K562 (cell line): Measurements from ENCODE around the gene SLC22A23. TPM values are rescaled to one million over a fixed set of nuclear protein-coding genes. Genes with fewer than 3 reads are reported as not detected.
A peak's percentile ranks its signal among the peaks of the same experiment; 100 is the strongest.

Source experiments
- CBX3 ChIP-seq, 2 experiments: IDR thresholded peaks; 1 replicate in 1 of 2; 2 replicates in 1 of 2; pipeline ENCODE4 v1.6.1; 2012; ENCODE audit warnings: inconsistent platforms in 2 of 2, low read length in 2 of 2, borderline replicate concordance in 1 of 2, control low read depth in 1 of 2
- EHMT2 ChIP-seq: fragments of 450-650 bp; IDR thresholded peaks from 2 replicates; pipeline ENCODE4 v1.6.1; 2018; ENCODE audit warnings: antibody characterized with exemption
- ELF1 ChIP-seq: fragments of 200-800 bp; sonication (Bioruptor generic); IDR thresholded peaks from 2 replicates; pipeline ENCODE4 v1.6.1; 2016; ENCODE audit warnings: missing genetic modification characterization, missing compliant biosample characterization
- ETV1 ChIP-seq: fragments of 450-650 bp; conservative IDR thresholded peaks from 2 replicates; pipeline ENCODE4 v1.6.1; 2016; ENCODE audit warnings: missing genetic modification characterization, control low read depth, low read depth, missing compliant biosample characterization
- EZH2 ChIP-seq: IDR thresholded peaks from 2 replicates; pipeline ENCODE4 v1.6.1; 2012; ENCODE audit warnings: low read depth, mild to moderate bottlenecking, inconsistent platforms, low read length, borderline replicate concordance
- GATAD2B ChIP-seq: fragments of 450-650 bp; IDR thresholded peaks from 2 replicates; pipeline ENCODE4 v1.6.1; 2017; ENCODE audit warnings: mild to moderate bottlenecking, borderline replicate concordance
- HMGN3 ChIP-seq: IDR thresholded peaks from 2 replicates; pipeline ENCODE4 v1.6.1; 2011; ENCODE audit warnings: borderline replicate concordance, low read depth, mild to moderate bottlenecking, mixed read lengths, low read length; ENCODE audit not compliant: insufficient read length; ENCODE audit errors: extremely low read depth
- HNRNPH1 ChIP-seq: fragments of 200-400 bp; formaldehyde crosslinking; optimal IDR thresholded peaks from 2 replicates; pipeline ENCODE3; 2017; ENCODE audit warnings: low read depth, mild to moderate bottlenecking, low read length, moderate library complexity
- IRF2 ChIP-seq: sonication (generic); formaldehyde crosslinking; IDR thresholded peaks from 2 replicates; pipeline ENCODE4 v1.8.1; 2022; ENCODE audit warnings: mild to moderate bottlenecking, missing genetic modification reagents
- LCOR ChIP-seq: sonication (generic); formaldehyde crosslinking; IDR thresholded peaks from 2 replicates; pipeline ENCODE4 v1.8.0; 2022; ENCODE audit warnings: mild to moderate bottlenecking, missing genetic modification reagents
- NCOA4 ChIP-seq: fragments of 450-650 bp; IDR thresholded peaks from 2 replicates; pipeline ENCODE4 v1.6.1; 2018; ENCODE audit warnings: mild to moderate bottlenecking; ENCODE audit not compliant: partially characterized antibody
- NRF1 ChIP-seq, 2 experiments: fragments of 450-650 bp; IDR thresholded peaks in 1 of 2; conservative IDR thresholded peaks in 1 of 2; 2 replicates each; pipeline ENCODE4 v1.6.1; 2014; ENCODE audit warnings: mild to moderate bottlenecking in 2 of 2
- PHF20 ChIP-seq: fragments of 450-650 bp; IDR thresholded peaks from 2 replicates; pipeline ENCODE4 v1.6.1; 2018; ENCODE audit not compliant: partially characterized antibody
- PHF8 ChIP-seq: fragments of 200-600 bp; sonication (generic); IDR thresholded peaks from 2 replicates; pipeline ENCODE4 v1.6.1; 2012; ENCODE audit warnings: mixed run types, mild to moderate bottlenecking, inconsistent platforms, low read length, moderate library complexity, borderline replicate concordance
- RBM39 ChIP-seq: fragments of 200-400 bp; formaldehyde crosslinking; optimal IDR thresholded peaks from 2 replicates; pipeline ENCODE3; 2018; ENCODE audit warnings: low read depth, low read length
- SMARCA5 ChIP-seq: fragments of 450-650 bp; IDR thresholded peaks from 2 replicates; pipeline ENCODE4 v1.6.1; 2016
- SMC3 ChIP-seq: conservative IDR thresholded peaks from 2 replicates; pipeline ENCODE4 v1.6.1; 2011; ENCODE audit warnings: low read depth, low read length, improper control_type of control experiment; ENCODE audit not compliant: insufficient read depth
- ZNF12 ChIP-seq: sonication (generic); formaldehyde crosslinking; IDR thresholded peaks from 2 replicates; pipeline ENCODE4 v1.4.0; 2020; ENCODE audit warnings: mild to moderate bottlenecking, missing genetic modification reagents
- ZNF165 ChIP-seq: fragments of 250-450 bp; sonication (Bioruptor Pico); IDR thresholded peaks from 2 replicates; pipeline ENCODE4 v1.4.0; 2020; ENCODE audit warnings: borderline replicate concordance
- ZNF197 ChIP-seq: fragments of 200-800 bp; sonication (Bioruptor generic); IDR thresholded peaks from 2 replicates; pipeline ENCODE4 v1.6.1; 2016; ENCODE audit warnings: low read depth, missing genetic modification characterization, missing compliant biosample characterization
- polyA plus RNA-seq, 8 experiments: library from polyadenylated mRNA; depleted of rRNA in 4 of 8; stranded (reverse) in 5 of 8; unstranded in 3 of 8; fragments of >200 nt; fragmentation: Nextera tagmentation in 2 of 8; fragmentation: Illumina TruSeq in 1 of 8; extraction: Ambion mirVana in 2 of 8; extraction: Trizol in 1 of 8; gene quantifications; 2 replicates each; pipeline versions ENCODE4 v1.2.1 to v1.2.3, GENCODE V29; 2011 to 2014; ENCODE audit warnings: inconsistent platforms in 1 of 8, missing spikeins in 1 of 8
- total RNA-seq, 7 experiments: library from RNA; depleted of rRNA in 6 of 7; stranded (reverse); fragments of >200 nt in 6 of 7; fragmentation: Illumina TruSeq in 2 of 7; extraction: Trizol in 2 of 7; gene quantifications; 2 replicates each; pipeline versions ENCODE4 v1.2.1 to v1.2.3, GENCODE V29; 2011 to 2021; ENCODE audit warnings: low replicate concordance in 1 of 7
- TF ChIP-seq, protein P1 (sequence below): fragments of 450-650 bp; IDR thresholded peaks from 2 replicates; pipeline ENCODE4 v1.6.1; 2018; ENCODE audit not compliant: partially characterized antibody
- TF ChIP-seq, protein P2 (sequence below): sonication (generic); formaldehyde crosslinking; IDR thresholded peaks from 2 replicates; pipeline ENCODE4 v1.8.0; 2022; ENCODE audit warnings: mild to moderate bottlenecking, missing genetic modification reagents
- TF ChIP-seq, protein P3 (sequence below): sonication (generic); formaldehyde crosslinking; IDR thresholded peaks from 2 replicates; pipeline ENCODE4 v1.8.0; 2022; ENCODE audit warnings: mild to moderate bottlenecking, missing genetic modification reagents

SLC22A23 gene
- total and polyA plus RNA-seq, 9 of the 15 experiments (the other 6 are each of a cell fraction or from before 2014, with no cell fraction given) = 0.30 to 8.7 (median 2.5) TPM

DNA sequence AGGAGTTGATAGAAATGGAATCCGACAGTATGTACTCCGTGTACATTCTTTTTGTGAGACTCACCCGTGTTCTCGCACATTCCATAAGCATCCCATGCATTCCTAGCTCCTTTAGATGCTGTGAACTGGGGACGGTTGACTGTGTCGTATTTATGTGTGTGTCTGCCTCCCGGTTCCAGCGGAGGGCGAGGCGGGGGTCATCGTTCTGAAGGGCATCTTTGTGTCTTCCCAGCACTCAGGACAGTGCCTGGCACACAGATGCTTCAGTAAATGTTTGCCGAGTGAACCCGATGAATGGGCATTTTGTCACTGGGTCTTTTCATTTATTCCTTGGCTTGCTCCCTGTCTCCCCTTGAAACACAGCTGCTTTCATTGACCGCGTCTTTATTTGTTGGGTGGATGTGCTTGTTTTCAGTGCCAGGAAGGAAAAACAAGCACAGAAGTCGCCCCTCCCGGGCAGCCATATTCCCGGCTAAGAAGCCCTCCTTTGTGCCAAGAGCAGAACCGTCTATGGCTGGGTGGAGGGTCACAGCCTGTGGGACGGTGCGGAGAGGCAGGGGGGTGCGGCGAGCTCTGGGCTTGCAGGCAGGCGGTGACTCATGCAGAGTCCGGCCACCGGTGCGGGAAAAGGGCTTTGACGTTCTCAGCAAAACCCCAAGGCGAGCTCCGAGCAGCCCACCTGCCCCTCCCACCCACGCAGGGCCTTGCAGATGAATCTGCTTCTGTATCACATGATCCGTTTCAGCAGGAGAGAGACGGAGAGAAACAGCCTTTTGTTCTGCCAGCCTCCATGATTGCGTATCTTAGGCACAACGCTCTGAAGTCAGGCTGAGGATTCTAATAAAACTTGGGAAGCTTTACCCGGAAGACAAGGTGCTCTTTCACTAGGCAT is 209.3 kb downstream of the SLC22A23 start (continued):
- TF ChIP-seq EZH2 (no peak), ELF1 (no peak), ETV1 (tag) (no peak), LCOR (CRISPR knock-in tag) (no peak), HNRNPH1 (no peak), HMGN3 (no peak), GATAD2B (no peak), PHF20 (no peak), CBX3 (IDR thresholded peaks at IDR 0.05; ENCODE audit: borderline replicate concordance in 1 of 2, low read length in 2 of 2) (peak in 1 of 2 experiments; percentile 47; a peak in 1 of 3 replicates), NCOA4 (no peak), IRF2 (no peak), PHF8 (peak; percentile 17; the same call in 1 of the 2 replicates), ZNF165 (CRISPR knock-in tag) (no peak), EHMT2 (no peak), ZNF12 (CRISPR knock-in tag) (no peak), ZNF197 (CRISPR knock-in tag) (no peak), RBM39 (no peak), SMARCA5 (no peak), SMC3 (no peak), NRF1 (conservative IDR thresholded peaks at IDR 0.05 in 1 of 2, IDR thresholded peaks at IDR 0.05 in 1 of 2) (peak; percentile 48 to 55)
- TF ChIP-seq, protein P1, sequence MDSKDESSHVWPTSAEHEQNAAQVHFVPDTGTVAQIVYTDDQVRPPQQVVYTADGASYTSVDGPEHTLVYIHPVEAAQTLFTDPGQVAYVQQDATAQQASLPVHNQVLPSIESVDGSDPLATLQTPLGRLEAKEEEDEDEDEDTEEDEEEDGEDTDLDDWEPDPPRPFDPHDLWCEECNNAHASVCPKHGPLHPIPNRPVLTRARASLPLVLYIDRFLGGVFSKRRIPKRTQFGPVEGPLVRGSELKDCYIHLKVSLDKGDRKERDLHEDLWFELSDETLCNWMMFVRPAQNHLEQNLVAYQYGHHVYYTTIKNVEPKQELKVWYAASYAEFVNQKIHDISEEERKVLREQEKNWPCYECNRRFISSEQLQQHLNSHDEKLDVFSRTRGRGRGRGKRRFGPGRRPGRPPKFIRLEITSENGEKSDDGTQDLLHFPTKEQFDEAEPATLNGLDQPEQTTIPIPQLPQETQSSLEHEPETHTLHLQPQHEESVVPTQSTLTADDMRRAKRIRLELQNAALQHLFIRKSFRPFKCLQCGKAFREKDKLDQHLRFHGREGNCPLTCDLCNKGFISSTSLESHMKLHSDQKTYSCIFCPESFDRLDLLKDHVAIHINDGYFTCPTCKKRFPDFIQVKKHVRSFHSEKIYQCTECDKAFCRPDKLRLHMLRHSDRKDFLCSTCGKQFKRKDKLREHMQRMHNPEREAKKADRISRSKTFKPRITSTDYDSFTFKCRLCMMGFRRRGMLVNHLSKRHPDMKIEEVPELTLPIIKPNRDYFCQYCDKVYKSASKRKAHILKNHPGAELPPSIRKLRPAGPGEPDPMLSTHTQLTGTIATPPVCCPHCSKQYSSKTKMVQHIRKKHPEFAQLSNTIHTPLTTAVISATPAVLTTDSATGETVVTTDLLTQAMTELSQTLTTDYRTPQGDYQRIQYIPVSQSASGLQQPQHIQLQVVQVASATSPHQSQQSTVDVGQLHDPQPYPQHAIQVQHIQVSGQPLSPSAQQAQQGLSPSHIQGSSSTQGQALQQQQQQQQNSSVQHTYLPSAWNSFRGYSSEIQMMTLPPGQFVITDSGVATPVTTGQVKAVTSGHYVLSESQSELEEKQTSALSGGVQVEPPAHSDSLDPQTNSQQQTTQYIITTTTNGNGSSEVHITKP = peak; percentile 16
- TF ChIP-seq, protein P2, sequence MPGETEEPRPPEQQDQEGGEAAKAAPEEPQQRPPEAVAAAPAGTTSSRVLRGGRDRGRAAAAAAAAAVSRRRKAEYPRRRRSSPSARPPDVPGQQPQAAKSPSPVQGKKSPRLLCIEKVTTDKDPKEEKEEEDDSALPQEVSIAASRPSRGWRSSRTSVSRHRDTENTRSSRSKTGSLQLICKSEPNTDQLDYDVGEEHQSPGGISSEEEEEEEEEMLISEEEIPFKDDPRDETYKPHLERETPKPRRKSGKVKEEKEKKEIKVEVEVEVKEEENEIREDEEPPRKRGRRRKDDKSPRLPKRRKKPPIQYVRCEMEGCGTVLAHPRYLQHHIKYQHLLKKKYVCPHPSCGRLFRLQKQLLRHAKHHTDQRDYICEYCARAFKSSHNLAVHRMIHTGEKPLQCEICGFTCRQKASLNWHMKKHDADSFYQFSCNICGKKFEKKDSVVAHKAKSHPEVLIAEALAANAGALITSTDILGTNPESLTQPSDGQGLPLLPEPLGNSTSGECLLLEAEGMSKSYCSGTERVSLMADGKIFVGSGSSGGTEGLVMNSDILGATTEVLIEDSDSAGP (CRISPR knock-in tag) = 0 out of 2 replicates have a peak, but pooled peaks have one; percentile 0
- TF ChIP-seq, protein P3, sequence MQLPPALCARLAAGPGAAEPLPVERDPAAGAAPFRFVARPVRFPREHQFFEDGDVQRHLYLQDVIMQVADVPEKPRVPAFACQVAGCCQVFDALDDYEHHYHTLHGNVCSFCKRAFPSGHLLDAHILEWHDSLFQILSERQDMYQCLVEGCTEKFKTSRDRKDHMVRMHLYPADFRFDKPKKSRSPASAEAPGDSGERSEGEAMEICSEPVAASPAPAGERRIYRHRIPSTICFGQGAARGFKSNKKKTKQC (CRISPR knock-in tag) = 0 out of 2 replicates have a peak, but pooled peaks have one; percentile 51
